PC-3 (cell line): ENCODE data around the gene USH2A. TPM values are rescaled to one million over a fixed set of nuclear protein-coding genes. Genes with fewer than 3 reads are reported as not detected.

Experiments used
- ATAC-seq: fragments of 200-7000 bp; cut with Tn5 transposase; 2 replicates; pipeline ENCODE4 v1.9.1; 2020; ENCODE audit warnings: mild to moderate bottlenecking, moderate library complexity
- BruUV-seq: library from RNA; stranded (reverse); fragments of 400-500 nt; replicated peaks from 2 replicates; lab custom pipeline; 2021; lab: Mats Ljungman, UMichigan
- CTCF ChIA-PET: fragments of 300-600 bp; sonication (Branson Sonifier 250); formaldehyde crosslinking; loops from one replicate; lab custom pipeline; 2022; ENCODE audit warnings: antibody characterized with exemption; lab: Charles Lee
- POLR2A ChIA-PET: fragments of 300-600 bp; sonication (Branson Sonifier 250); formaldehyde crosslinking; loops from one replicate; lab custom pipeline; 2022; ENCODE audit warnings: antibody characterized with exemption; ENCODE audit not compliant: unreplicated experiment; lab: Charles Lee
- DNase-seq: peaks from one replicate; pipeline ENCODE4 v3.0.0-alpha.2; 2015
- H2AFZ ChIP-seq: fragments of 300-600 bp; sonication (generic); 2 replicates; pipeline ENCODE4 v1.6.0; 2016; ENCODE audit warnings: antibody characterized with exemption, low read length
- H3F3A ChIP-seq: fragments of 300-600 bp; sonication (generic); one replicate; pipeline ENCODE4 v1.6.0; 2017; ENCODE audit warnings: antibody characterized with exemption, low read length, control low read depth, mild to moderate bottlenecking; ENCODE audit not compliant: unreplicated experiment
- H3K27ac ChIP-seq: fragments of 300-600 bp; sonication (generic); 2 replicates; pipeline ENCODE4 v1.5.1; 2016; ENCODE audit warnings: mild to moderate bottlenecking, low read length
- H3K27me3 ChIP-seq: fragments of 300-600 bp; sonication (generic); 2 replicates; pipeline ENCODE4 v1.6.1; 2016; ENCODE audit warnings: low read length, mixed read lengths
- H3K36me3 ChIP-seq: fragments of 300-600 bp; sonication (generic); 2 replicates; pipeline ENCODE4 v1.6.1; 2016; ENCODE audit warnings: low read depth, mixed run types, low read length, mixed read lengths
- H3K4me1 ChIP-seq: fragments of 300-600 bp; sonication (generic); 2 replicates; pipeline ENCODE4 v1.5.1; 2016; ENCODE audit warnings: low read length; ENCODE audit not compliant: insufficient read depth
- H3K4me2 ChIP-seq: fragments of 300-600 bp; sonication (generic); 2 replicates; pipeline ENCODE4 v1.6.0; 2016; ENCODE audit warnings: low read length
- H3K4me3 ChIP-seq: fragments of 300-600 bp; sonication (generic); 2 replicates; pipeline ENCODE4 v1.5.1; 2016; ENCODE audit warnings: mild to moderate bottlenecking, low read length, mixed read lengths
- H3K79me2 ChIP-seq: fragments of 300-600 bp; sonication (generic); 2 replicates; pipeline ENCODE4 v1.6.1; 2017; ENCODE audit warnings: low read length, mixed read lengths
- H3K9ac ChIP-seq: fragments of 300-600 bp; sonication (generic); 2 replicates; pipeline ENCODE4 v1.6.0; 2016; ENCODE audit warnings: mild to moderate bottlenecking, low read length
- H3K9me2 ChIP-seq: fragments of 300-600 bp; sonication (generic); replicated peaks from 2 replicates; pipeline ENCODE4 v1.6.1; 2016; ENCODE audit warnings: mixed run types, low read length, mixed read lengths
- H3K9me3 ChIP-seq: fragments of 300-600 bp; sonication (generic); 2 replicates; pipeline ENCODE4 v1.6.1; 2016; ENCODE audit warnings: low read length, mixed read lengths
- H4K20me1 ChIP-seq: fragments of 300-600 bp; sonication (generic); 2 replicates; pipeline ENCODE4 v1.6.1; 2016; ENCODE audit warnings: low read length, mixed read lengths
- EZH2 ChIP-seq: fragments of 300-600 bp; sonication (generic); IDR thresholded peaks from one replicate; pipeline ENCODE4 v1.6.1; 2017; ENCODE audit warnings: antibody characterized with exemption, mild to moderate bottlenecking, low read length; ENCODE audit not compliant: unreplicated experiment
- EZH2phosphoT487 ChIP-seq: fragments of 300-600 bp; sonication (generic); IDR thresholded peaks from 2 replicates; pipeline ENCODE4 v1.6.1; 2018; ENCODE audit warnings: mild to moderate bottlenecking, antibody characterized with exemption, low read length, borderline replicate concordance
- intact Hi-C: fragments of 100-400 bp; cut with micrococcal nuclease; formaldehyde crosslinking; loops from 2 replicates; pipeline ENCODE4 v1.9.0; 2023
- total RNA-seq: library from RNA; depleted of rRNA; stranded (reverse); fragments of >200 nt; gene quantifications from 2 replicates; pipeline ENCODE4 v1.2.3, GENCODE V29; 2014
- TF ChIP-seq, protein P1 (sequence below): fragments of 300-600 bp; sonication (generic); conservative IDR thresholded peaks from 2 replicates; pipeline ENCODE4 v1.5.1; 2017; ENCODE audit warnings: antibody characterized with exemption, low read depth, mild to moderate bottlenecking, low read length

USH2A gene
- total RNA-seq, 1 experiment from 2014 or later, result not detected

DNA sequence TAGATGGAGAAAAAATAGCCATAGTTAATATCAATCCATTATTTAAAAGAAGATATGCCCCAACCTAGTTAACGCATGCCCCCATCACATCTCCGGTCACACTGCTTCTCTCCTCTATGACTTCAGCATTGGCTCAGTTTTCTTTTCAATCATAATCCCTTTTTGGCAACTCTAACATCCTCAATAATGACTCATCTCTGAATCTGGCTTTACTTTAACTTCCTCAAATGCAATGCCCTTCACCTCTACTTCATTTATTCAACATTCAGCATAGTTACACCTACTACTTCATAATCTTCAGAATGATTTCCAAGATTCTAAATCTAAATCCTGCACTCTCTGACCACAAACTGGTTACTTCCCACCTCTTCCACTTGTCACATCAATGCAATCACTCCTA is 417.3 kb downstream of the USH2A start:
- peaks cover 41% of the 10 kb centered on the region for H3K27me3 ChIP-seq
- no peak overlapping the region for H3K4me2 ChIP-seq
- CTCF ChIA-PET, result no interaction called here
- intact Hi-C loops, result no loop called here
- no peak overlapping the region for H3K27ac ChIP-seq
- DNase-seq, result peak; percentile 67
- TF ChIP-seq, protein P1, sequence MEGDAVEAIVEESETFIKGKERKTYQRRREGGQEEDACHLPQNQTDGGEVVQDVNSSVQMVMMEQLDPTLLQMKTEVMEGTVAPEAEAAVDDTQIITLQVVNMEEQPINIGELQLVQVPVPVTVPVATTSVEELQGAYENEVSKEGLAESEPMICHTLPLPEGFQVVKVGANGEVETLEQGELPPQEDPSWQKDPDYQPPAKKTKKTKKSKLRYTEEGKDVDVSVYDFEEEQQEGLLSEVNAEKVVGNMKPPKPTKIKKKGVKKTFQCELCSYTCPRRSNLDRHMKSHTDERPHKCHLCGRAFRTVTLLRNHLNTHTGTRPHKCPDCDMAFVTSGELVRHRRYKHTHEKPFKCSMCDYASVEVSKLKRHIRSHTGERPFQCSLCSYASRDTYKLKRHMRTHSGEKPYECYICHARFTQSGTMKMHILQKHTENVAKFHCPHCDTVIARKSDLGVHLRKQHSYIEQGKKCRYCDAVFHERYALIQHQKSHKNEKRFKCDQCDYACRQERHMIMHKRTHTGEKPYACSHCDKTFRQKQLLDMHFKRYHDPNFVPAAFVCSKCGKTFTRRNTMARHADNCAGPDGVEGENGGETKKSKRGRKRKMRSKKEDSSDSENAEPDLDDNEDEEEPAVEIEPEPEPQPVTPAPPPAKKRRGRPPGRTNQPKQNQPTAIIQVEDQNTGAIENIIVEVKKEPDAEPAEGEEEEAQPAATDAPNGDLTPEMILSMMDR, result no peak
- no peaks in the 10 kb centered on the region for H3F3A ChIP-seq
- BruUV-seq, result no TSS peak
- no peaks in the 10 kb centered on the region for H3K9me2 ChIP-seq
- ATAC-seq, result peak; percentile 87
- H2AFZ ChIP-seq, result no peak overlapping the region
- no peak overlapping the region for H3K9ac ChIP-seq
- H3K9me3 ChIP-seq, result no peaks in the 10 kb centered on the region
- no peak overlapping the region for H3K4me3 ChIP-seq
- POLR2A ChIA-PET, result no interaction called here
- no peaks in the 10 kb centered on the region for H3K4me1 ChIP-seq
- H4K20me1 ChIP-seq, result no peaks in the 10 kb centered on the region
- no peaks in the 10 kb centered on the region for H3K36me3 ChIP-seq
- H3K79me2 ChIP-seq, result no peaks in the 10 kb centered on the region

DNA sequence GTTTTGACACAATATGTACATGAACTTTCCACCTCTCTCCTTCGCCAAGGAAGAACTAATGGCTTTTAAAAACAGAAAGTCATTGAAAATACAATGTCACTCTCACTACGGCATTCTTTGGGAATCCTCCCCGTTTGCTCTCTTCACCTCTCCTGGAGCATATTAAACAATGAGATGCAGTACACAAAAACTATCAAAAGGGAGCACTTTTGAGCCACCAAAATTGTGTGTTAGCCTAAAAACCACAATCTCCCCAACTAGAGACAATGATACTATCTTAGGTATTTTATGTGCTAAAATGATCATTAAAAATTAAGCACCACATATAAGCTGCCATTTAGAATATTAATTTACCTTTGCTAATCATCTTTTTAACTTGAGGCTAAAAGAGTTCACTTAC is 430.6 kb downstream of the USH2A start:
- BruUV-seq, result no TSS peak
- Histone ChIP-seq H3K9me3 (no peaks in the 10 kb centered on the region), H4K20me1 (no peaks in the 10 kb centered on the region), H3K4me3 (no peak overlapping the region), H3K4me1 (no peaks in the 10 kb centered on the region), H2AFZ (no peak overlapping the region), H3K9ac (no peak overlapping the region), H3K36me3 (no peaks in the 10 kb centered on the region), H3K27me3 (peaks cover 58% of the 10 kb centered on the region), H3K4me2 (no peak overlapping the region), H3F3A (no peaks in the 10 kb centered on the region), H3K27ac (no peak overlapping the region), H3K79me2 (no peaks in the 10 kb centered on the region), H3K9me2 (no peaks in the 10 kb centered on the region)
- no peak for TF ChIP-seq EZH2phosphoT487
- TF ChIP-seq, protein P1, result peak; percentile 83
- no peak for TF ChIP-seq EZH2
- ChIA-PET POLR2A (no interaction called here), CTCF (no interaction called here)
- peak; percentile 72 for DNase-seq
- ATAC-seq, result peak; percentile 82
- intact Hi-C loops, result loop anchor here (1.0 to 2.0 kb wide), 6 partner anchors 118 to 750 kb away; no protein-coding TSS in a partner anchor

DNA sequence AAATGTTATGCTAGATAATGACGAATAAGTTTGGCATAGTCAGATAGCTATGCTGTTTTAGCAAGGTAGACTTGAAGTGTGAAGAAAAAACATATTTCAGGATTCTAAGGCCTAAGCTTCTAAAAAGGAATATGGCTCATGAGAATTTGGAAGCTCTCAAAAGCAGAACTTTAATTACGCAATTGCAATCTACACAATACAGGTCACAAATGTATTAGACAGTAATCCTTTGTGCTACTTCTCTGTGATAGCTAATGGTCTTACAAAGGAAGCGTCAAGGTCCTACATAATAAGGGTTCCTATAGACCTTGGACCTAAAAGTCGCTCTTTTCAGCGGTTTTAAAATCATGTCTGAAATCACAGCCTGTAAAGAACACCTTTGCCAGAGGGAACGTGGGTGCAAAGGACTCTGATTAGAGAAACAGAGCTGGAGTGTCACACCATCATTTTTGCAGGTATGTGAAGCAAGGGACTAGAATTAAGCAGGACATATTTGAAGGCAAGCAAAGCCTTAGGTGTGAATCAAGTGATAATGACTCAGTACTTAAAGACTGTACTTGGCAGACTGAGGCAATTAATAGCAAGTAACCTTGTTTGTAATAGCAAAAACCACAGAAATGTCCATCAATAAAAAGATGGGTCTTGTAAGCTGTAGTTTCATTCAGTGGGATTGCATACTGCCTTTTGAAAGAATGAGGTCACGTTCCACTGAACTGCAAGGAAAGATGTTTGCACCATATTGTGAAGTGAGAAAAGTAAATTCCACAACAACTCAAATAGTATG is 436.0 kb downstream of the USH2A start:
- DNase-seq (no peak), ATAC-seq (no peak)
- Histone ChIP-seq H3K4me2 (no peak overlapping the region), H3K9me2 (no peaks in the 10 kb centered on the region), H3F3A (no peaks in the 10 kb centered on the region), H2AFZ (no peak overlapping the region), H3K79me2 (no peaks in the 10 kb centered on the region), H3K9me3 (no peaks in the 10 kb centered on the region), H3K27ac (no peak overlapping the region), H3K4me3 (no peak overlapping the region), H4K20me1 (no peaks in the 10 kb centered on the region), H3K9ac (no peak overlapping the region), H3K4me1 (no peaks in the 10 kb centered on the region), H3K36me3 (no peaks in the 10 kb centered on the region), H3K27me3 (peaks cover 47% of the 10 kb centered on the region)
- POLR2A ChIA-PET, result no interaction called here
- no TSS peak for BruUV-seq
- intact Hi-C loops, result no loop called here
- no peak for TF ChIP-seq EZH2phosphoT487
- no peak for TF ChIP-seq EZH2
- TF ChIP-seq, protein P1, result no peak
- CTCF ChIA-PET, result no interaction called here
